Glomerular visceral epithelial cell (primary cell): ENCODE results near the gene TCEA3.

Experiments
- DNase-seq: peaks from one replicate; pipeline ENCODE4 v3.0.0-alpha.2; 2016; ENCODE audit errors: extremely low spot score

The TCEA3 gene

DNA sequence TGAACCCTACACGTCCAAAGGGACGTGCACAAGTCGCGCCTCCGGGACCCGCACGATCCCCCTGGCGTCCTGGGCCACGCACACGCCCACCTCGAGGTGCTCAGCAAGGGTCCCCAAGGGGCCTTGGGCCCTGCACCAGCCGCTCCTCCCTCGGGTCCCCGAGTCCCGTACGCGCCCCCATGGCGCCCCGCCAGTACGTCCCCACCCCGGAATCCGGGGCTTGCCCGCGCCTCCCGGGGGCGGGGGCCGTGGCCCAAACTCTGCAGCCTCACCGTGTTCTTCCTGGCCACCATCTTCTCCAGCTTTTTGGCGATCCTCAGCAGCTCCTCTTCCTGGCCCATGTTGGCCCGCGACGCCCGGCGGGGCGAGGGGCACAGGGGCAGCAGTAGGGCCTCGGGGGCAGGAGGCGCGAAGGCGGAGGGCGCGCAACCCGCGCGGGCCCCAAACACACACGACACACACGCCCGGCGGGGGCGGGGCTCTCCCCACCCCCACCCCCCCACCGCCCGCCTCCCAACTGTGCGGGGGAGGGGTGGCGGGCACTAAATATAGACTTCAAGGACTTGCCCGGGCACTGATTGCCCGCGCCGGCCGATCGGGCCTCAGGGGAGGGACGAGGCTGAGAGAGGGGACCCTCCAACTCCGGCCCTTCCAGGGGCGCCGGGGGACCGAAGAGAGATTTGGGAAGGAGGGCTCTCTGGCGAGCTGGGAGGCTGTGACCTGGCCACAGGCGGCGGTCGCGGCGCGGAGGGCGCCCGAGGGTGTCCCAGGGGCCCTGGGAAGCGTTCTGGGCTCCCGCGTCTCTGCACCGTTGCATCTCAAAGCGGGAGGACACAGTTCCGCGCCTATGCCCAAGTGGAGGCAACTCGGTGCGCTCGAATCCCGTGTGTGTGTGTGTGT lies at the start of gene TCEA3:
Gene TCEA3, minus strand, starts transcription at position 456 of the 900 bp plus-strand sequence. Its CDS starts 115 bp downstream, at position 341.
- DNase-seq, result no peak

DNA sequence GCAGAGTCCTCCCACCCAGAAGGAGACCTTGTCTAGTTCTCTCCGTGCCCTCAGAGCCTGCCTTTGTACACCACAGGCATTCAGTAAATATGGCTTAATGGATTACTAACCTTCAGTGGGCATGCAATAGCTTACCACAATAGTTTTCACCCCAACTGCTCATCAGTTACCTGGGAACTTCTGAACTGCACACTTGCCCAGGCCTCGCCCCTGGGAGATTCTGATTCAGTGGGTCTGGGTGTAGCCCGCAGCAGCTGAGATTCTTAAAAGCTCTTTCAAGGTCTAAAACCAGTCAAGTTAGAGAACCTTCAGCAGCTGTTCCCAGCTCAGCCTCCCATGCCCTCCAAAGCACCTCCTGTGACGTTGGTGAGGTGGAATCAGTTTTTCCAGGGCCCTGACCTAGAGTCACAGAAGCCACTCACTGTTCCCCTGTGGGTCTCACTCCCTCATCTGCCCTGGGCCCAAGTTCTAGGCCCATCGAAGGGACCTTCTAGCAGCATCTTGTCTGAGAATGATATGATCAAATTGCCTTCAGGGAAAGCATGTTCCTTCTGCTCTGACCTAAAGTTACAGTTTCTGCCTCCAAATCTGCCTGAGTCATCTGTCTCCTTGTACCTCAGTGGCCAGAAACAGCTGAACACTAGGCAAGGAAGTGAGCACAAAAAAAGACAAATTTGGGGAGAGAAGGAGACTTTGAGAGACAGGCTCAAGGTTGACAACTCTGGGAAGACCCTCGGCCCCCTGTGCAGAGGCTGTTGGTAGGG lies 48.7 kb upstream of the TCEA3 start:
- peak; percentile 93 for DNase-seq

DNA sequence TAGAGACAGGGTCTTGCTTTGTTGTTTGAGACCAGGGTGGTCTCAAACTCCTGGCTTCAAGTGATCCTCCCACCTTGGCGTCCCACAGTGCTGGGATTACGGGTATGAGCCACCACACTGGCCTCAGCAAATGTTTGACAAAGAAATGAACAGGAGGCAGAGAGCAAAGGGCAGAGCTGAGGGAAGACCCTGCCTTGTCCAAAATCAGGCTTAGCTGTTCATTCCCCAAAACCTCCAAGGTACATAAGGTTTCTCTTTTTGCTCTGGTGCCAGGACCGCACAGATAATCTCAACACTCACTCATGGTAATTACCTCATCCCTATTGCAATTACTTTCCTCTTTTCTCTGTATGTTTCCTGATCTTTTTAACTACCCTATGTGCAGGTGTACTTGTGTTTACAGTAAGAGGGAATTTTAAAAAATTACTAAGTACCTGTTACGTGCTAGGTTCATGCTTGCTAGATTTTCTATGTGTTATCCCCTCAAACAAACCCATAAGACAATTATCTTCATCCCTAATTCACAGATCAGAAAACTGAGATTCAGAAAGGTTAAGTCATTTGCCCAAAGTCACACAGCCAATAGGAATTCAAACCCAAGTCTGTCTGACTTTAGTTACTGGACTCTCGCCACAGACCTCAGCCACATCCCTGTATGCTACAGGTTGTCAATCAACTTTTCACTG lies 47.9 kb upstream of the TCEA3 start:
- no peak for DNase-seq

DNA sequence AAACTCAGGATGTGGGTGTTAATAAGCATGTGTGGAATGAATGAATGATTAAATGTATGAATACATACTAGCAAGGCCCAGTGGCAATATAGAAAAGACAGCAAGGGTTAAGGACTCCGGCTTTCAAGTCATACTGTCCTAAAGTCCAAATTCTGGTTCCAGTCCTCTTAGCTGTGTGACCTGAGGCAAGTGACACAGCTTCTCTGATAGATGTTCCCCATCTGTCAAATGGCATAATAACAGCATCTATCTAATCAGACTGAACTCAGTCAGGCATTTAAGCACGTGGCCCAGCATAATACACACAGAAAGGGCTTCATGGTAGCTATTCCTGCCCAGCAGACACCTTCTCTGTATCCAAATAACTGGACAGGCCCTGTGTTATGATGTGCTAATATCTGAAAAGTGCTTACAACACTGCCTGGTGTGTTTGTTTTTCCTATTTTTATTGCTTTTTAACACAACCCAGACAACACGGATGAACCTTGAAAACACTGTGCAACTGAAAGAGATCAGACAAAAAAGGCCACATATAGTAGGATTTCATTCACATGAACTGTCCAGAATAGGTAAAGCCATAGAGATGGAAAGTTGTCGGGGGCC lies 47.0 kb upstream of the TCEA3 start:
- DNase-seq, result no peak

DNA sequence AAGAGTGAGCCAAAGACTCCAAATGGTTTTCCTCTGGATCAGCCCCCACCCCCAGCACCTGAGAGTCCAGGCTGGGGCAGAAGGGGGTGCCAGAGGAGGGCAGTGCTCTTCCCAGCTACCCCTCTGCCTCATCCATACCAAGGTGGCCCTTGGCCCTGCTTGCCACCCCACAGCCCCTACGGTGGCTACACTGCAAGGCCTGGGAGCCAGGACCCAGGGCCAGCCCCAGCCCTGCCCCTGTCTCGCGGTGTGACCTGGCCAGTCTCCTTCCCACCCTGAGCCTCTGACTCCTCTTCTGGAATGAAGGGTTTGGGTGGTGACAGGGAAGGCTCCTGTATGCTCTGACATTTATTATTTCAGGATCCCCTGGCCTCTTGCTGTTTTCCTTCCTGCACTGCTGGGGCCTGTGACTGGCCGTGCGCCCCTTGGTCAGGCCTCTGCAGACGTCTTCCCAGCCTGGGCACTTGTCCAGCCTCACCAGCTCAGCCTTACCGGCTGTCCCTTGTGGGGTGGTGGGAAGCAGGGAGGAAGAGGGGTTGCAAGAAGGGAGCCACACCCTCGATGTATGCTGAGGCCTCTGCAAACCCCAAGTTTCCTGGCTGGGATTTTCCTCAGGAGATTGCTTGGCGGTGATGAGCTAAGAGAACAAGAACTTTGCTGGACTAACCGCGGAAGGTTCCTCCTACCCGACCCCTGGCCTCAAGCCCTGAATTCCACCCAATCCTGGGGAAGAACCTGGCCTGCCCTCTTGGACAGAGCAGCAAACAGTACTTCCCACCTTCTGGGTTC lies 45.9 kb upstream of the TCEA3 start:
- peak; percentile 91 for DNase-seq

DNA sequence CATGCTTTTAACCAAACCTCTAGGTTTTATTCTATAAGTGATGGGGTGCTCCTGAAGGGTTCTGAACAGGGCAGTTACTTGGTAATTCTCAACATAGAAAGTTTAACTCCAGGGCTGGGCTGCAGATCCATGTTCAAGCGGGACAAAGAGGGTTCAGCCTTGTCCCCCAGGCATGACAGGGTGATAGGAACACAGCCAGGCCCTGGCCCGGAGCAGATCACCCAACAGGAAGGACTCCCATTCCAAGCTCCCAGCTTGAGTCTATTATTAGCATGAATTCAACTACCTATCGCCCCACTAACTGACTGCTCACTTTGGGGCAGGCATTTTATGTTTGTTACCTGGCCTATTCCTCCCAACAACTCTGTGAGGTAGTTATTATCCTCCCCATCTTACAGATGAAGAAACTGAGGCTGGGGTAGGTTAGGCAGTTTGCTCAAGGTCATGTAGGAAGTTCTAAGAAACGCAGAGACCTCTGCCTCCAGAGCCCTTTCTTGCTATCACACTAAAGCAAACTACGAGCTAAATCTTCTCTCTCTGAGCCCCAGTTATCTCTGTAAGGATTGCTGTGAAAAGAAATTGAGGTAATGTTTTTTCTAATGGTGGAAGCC lies 44.9 kb upstream of the TCEA3 start:
- DNase-seq, result no peak

DNA sequence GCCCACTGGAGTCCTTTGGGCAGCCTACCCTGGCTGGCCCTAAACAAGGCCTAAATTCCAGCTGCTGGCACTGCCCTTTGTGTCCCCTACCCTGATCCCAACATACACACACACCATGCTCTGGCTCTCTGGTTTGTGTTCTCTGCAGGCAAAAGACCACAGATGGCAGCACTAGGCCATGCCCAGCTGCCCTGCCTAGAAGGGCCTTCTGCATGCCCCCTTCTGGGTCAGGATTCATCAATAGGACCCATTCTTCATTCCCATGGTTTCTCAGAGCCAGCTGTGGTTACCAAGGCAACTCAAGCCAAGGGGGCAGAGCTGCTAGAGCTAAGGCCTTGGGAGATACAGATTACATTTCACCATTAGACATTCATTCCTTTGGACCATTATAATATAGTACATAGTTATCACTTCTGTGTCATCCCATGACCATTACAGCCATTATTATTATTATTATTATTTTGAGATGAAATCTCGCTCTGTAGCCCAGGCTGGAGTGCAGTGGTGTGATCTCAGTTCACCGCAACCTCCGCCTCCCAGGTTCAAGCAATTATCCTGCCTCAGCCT lies 42.0 kb upstream of the TCEA3 start:
- no peak for DNase-seq

DNA sequence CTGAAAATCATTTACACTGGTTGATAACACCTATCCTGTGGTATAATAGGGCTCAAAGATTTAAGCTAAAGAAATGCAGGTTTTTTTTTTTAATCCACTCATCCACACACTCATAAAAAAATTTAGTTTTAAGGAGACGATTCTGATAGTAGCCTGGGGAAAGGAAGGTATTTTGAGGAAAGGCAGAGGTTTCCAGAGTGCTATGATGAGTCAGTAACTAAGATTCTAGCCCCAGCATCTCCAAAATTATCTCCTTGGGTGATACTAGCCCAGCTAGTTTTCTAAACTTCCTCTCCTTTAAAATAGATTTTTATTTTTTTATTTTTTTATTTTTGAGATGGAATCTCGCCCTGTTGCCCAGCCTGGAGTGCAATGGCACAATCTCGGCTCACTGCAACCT lies 38.7 kb upstream of the TCEA3 start:
- no peak for DNase-seq

DNA sequence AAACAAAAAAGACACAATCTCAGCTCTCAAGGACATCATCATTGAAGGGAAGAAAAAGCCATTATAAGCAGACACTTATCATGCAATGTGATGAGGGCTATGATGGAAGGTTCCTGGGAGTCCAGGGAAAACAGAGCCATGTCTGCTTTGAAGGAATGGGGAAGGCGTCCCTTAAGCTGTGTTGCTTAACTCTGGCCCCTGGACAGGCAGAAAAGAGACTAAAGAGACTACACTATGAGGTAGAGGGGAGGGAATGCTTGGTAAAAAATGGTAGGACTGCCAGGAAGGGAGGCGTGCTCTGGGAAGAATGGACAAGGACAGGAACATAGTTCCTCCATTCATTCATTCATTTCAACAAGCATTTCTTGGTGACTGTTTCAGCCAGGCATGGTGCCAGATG lies 38.2 kb upstream of the TCEA3 start:
- no peak for DNase-seq

DNA sequence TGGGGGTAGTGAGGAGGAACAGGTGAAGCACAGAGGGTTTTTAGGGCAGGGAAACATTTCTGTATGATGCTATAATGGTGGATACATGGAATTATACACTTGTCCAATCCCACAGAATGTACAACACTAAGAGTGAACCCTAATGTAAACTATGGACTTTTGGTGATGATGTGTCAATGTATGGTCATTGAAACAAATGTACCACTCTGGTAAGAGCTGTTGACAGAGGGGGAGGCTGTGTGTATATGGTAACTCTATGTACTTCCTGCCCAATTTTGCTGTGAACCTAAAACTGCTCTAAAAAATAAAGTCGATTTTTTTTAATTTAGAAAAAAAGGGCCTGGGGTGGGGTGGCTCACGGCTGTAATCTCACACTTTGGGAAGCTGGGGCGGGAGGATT lies 36.5 kb upstream of the TCEA3 start:
- DNase-seq, result no peak

DNA sequence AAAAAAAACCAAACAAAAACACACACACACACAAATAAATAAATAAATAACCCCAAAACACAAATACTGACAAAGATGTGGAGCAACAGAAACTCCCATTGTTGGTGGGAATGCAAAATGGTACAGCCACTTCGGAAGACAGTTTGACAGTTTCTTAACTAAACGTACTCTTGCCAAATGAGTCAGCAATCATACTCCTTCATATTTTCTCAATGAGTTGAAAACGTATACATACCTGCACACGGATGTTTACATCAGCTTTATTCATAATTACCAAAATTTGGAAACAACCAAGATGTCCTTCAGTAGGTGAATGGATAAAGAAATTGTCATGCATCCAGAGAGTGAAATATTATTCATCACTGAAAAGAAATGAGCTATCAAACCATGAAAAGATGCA lies 36.0 kb upstream of the TCEA3 start:
- DNase-seq, result no peak

DNA sequence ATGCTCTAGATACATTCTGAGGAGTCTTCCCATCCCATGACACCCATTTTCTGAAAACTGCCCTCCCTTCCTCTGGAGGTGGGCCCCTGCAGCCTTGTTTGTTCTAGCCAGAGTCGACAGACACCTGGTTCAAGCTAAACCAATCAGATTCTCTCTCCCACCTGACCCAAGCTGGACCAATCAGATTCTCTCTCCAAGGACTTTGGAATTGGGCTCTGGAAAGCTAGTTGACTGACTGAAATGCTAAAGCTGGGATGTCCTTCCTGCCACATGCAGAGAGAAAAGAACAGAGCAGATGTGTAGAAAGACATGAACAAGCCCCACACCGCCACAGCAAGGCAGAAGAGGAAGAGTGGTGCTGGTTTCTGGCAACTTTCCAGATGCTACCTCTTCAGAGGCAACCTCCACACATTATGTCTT lies 34.8 kb upstream of the TCEA3 start:
- no peak for DNase-seq

DNA sequence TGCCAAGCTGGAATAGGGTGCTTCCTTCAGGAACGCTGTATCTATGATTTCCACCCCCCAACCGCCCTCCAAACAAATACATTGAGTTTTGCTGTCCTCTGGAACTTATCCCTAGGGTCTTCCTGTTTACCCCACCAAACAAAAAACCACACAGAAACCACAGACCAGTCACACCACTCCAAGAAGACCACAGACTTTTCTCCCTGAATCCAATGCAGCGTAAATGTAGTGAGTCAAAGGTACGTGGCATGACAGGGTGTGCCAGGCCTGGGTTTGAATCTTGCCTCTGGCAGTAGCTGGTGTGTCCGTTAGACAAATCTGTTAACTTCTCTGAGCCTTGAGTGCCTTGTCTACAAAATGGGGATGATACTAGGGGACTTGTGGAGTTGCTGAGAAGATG lies 31.7 kb upstream of the TCEA3 start:
- DNase-seq, result peak; percentile 22

DNA sequence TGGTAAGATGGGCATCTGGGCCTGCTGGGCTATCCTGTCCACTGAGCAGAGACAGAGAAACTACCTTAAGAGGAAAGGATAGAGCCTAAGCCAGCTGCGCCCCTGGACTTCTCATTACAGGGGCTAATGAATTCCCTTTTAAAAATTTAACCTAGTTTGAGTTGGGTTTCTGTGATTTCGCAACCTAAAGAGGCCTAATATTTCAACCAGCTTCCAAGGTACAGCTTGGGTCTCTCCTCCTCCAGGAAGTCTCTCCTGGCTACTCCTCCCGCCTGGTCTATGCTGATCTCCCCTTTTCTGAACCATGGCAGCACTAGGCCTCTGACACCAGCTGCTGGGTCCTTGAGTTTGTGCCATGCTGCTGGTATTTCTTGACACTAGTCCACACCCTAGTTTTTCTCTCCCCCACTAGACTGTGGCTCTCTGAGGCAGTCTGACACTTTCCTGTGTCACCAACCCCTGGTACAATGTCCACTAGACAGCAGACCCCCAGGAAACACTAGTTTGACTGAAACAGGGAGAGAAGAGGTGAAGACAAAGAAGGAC lies 29.0 kb upstream of the TCEA3 start:
- DNase-seq, result no peak

DNA sequence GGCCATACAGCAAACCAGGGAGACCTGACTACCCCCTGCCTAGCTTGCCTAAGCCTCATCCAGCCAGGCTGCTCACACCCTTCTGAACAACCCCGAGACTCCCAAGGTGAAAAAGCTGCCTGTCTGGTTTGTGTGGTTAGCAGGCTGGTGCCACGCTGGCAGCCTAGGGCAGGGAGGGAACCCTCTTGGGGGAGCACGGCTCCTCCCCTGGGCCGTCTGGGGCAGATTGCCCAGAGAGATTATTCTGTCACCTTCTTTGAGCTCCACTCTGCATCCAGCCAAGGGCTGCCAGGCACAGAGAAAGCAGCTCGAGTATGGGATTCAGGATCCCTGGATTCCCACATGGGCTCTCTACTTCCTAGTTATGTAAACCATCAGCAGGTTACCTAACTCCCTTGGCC lies 27.5 kb upstream of the TCEA3 start:
- DNase-seq, result peak; percentile 54

DNA sequence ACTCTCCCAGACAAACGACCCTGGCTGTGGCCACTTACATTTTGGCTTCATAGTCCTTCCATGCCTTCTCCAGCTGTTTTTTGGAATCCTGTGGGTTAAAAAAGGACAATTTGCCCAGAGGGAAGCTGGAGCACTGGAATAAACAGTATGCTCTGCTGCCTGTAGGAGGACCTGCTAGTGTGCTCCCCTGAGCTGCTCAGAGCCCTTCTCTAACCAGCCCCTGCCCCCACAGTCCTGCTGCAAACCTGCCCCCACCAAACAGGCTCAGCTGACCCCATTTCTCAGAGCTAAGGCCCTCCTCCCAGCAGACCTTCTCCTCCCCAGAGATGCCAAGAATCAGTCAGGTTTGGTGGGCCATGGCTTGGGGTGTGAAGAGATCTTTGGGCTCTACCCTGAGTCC lies 26.9 kb upstream of the TCEA3 start:
- no peak for DNase-seq

DNA sequence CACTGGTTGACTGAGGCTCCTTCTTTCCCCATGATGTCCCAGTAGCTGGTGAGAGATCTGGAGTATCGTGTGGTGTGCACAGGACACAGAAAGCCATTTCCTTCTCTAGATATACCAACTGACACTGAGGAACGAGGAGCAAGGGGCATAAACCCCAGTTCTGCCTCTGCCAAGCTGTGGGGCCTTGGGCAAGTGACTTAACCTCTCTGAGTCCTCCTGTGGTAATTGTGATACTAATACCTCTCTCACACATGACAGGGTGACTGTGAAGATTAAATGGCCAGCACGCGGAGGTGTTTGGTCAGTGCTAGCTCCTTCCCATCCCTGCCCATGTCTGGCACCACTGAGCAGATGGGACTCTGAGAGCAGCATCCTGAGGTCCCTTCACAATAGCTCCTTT lies 26.3 kb upstream of the TCEA3 start:
- DNase-seq, result no peak

DNA sequence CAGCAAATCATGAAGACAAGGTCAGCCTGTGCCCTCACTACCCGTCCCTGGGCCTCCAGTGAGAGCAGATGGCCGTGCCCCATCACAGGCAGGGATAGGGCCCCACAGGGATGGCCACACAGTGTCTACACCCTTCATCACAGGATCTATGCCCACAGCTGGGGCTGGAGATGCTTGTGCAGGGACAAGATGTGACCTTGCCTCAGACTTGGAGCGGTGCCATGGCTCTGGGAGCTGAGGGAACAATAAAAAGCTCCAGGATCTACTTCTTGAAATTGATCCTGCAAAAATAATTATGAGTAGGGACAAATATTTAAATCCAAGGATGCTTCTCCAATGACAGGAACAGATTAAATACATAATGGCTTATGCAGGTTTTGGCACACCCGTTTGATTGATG lies 25.4 kb upstream of the TCEA3 start:
- no peak for DNase-seq

DNA sequence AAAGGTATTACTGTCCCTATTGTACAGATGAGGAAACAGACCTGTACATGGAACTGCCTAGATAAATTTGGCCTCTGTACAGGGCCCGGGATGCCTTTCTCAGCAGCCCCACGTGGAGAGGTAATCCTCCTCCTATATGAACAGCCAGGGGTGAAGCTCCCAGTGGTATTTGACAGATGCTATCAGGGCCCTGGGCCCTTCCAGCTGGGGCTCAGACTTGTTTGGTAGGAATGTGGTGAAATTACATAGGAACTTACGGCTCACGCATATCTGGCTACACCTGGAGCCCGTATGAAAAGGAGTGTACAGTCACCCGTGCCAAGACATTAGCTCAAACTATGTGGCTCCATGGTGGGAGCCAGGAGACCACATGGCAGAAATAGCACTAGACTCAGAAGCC lies 24.8 kb upstream of the TCEA3 start:
- no peak for DNase-seq

DNA sequence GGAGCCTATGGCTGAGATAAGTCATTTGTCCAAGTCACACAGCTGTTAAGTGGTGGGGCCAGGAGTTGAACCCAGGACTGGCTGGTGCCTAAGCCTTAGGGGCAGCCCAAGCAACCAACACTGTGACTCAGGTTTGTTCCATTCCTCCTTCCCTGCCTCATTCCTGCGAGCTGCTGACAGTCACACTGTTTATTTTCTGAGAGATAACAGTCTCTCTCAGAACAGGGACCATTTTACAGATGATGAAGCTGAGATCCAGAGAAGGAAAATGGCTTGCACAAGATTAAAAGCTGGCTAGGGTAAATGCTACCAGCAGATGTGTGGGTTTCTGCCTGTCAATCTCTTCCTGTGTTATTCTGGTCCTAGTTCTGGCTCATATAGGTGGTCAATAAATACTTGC lies 24.3 kb upstream of the TCEA3 start:
- no peak for DNase-seq
